HG03342 (cell line): ENCODE measurements around the gene OR2T6.
"Not testable (repeated sequence)": the region's sequence is repeated elsewhere in the genome, so short reads cannot be mapped to it uniquely, and the experiment has no call there.

Experiments
- ATAC-seq: cut with Tn5 transposase; IDR thresholded peaks from one replicate; pipeline ENCODE4 v1.9.1; 2021; ENCODE audit warnings: mild to moderate bottlenecking, moderate library complexity; ENCODE audit not compliant: unreplicated experiment

Gene OR2T6

GRCh38 chr1:248432201-248432600 is 56.7 kb downstream of the OR2T6 start:
- ATAC-seq: peak; percentile 36

- ATAC-seq: not testable (repeated sequence)
Measured at GRCh38 chr1:248433811-248434415, 58.4 kb downstream of the OR2T6 start.

GRCh38 chr1:248434913-248435312 is 59.4 kb downstream of the OR2T6 start:
- peak; percentile 41 for ATAC-seq

DNA sequence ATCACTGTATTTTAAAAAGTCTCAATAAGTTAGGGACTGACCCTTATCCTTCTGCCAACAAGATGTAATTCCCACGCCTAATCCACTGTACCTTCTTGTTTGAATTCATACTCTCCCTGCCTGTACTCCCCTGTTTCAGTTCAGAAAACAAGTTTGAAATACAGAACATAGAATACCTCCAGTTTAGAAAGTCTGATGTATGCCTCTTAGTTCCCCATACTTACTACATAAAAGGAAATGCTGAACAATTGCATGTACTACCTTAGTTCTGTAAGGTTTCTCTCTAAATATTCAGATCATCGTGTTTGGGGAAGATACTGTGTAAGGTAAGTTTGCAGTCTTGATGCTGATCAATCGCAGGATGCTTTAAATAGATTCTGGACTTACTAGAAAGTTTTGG is 60.8 kb downstream of the OR2T6 start:
- peak; percentile 36 for ATAC-seq

DNA sequence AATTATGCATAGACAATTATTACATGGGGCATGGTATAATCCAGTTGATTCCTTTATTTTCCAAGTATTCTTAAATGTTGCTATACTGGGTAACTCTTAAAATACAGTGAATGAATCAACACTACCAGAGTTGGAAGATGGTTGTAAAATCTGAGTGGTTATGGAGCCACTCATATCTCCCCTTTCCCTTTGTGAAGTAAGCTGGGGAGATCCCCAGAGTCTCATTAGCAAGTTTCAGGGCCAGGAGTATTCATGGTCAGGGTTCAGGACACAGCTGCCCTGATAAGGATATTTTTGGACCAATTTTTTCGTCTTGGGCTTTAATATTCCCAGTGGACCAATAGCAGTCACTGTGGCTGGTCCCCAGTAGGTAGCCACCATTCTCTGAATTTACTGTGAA is 63.1 kb downstream of the OR2T6 start:
- peak; percentile 38 for ATAC-seq

DNA sequence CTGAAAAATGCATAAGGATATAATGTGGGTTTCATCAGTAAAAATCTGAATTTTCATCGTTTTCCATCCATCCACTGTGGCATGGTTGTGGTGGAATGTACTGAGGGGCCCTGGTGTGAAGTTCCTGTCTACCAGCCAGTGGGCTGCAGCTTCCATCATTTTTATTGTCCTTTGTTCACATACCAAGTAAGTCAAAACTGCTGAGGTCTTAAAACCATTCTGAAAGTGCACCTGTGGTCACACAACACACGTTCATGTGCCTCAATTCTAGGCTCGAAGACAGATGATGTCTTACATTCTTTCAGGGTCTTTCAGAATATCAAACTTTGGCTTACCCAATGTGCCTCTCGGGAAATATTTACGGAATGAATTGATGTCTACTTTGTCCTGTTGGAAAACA is 63.7 kb downstream of the OR2T6 start:
- ATAC-seq: not testable (repeated sequence)
